ENCODE results near the gene FGR.
A peak's percentile ranks its signal among the peaks of the same experiment; 100 is the strongest.

FGR gene

GRCh38 chr1:27659497-27660299 lies 24.7 kb upstream of the FGR start:
- TF ChIP-seq CTCF (IDR thresholded peaks at IDR 0.05; ENCODE audit: low read depth, low read length) = no peak
- H3K4me3 ChIP-seq (replicated peaks in 1 of 2; ENCODE audit: low read depth in 2 of 2, low read length in 2 of 2) = peak overlapping the region; percentile 32 to 39
- DNase-seq (ENCODE audit: low read depth in 2 of 2) = peak; percentile 83 to 85

- peak overlapping the region in 1 of 2 donors; percentile 39 for H3K4me3 ChIP-seq (replicated peaks in 1 of 2; ENCODE audit: low read depth in 2 of 2, low read length in 2 of 2)
- DNase-seq (ENCODE audit: low read depth in 2 of 2) = peak; percentile 63 to 90
- TF ChIP-seq CTCF (IDR thresholded peaks at IDR 0.05; ENCODE audit: low read depth, low read length) = no peak
Observed at GRCh38 chr1:27658951-27659496, 24.0 kb upstream of the FGR start.

GRCh38 chr1:27656157-27656893 lies 21.3 kb upstream of the FGR start:
- peak; percentile 72 to 88 for DNase-seq (ENCODE audit: low read depth in 2 of 2)
- no peak for TF ChIP-seq CTCF (IDR thresholded peaks at IDR 0.05; ENCODE audit: low read depth, low read length)
- no peak overlapping the region for H3K4me3 ChIP-seq (replicated peaks in 1 of 2; ENCODE audit: low read depth in 2 of 2, low read length in 2 of 2)

GRCh38 chr1:27655151-27655937 lies 20.4 kb upstream of the FGR start:
- DNase-seq (ENCODE audit: low read depth in 2 of 2) = no peak
- TF ChIP-seq CTCF (IDR thresholded peaks at IDR 0.05; ENCODE audit: low read depth, low read length) = no peak
- H3K4me3 ChIP-seq (replicated peaks in 1 of 2; ENCODE audit: low read depth in 2 of 2, low read length in 2 of 2) = no peak overlapping the region

GRCh38 chr1:27652111-27652864 lies 17.3 kb upstream of the FGR start:
- DNase-seq (ENCODE audit: low read depth in 2 of 2) = no peak
- no peak for TF ChIP-seq CTCF (IDR thresholded peaks at IDR 0.05; ENCODE audit: low read depth, low read length)

More at GRCh38 chr1:27652111-27652864, 17.3 kb upstream of the FGR start:
- no peak overlapping the region for H3K4me3 ChIP-seq (replicated peaks in 1 of 2; ENCODE audit: low read depth in 2 of 2, low read length in 2 of 2)

Data from cardiac fibroblast (primary cell).